Common myeloid progenitor, CD34-positive (primary cell): ENCODE data around the gene MSLN.

Source experiments
- CTCF ChIA-PET: fragments of 350-600 bp; sonication (Branson Sonifier 250); formaldehyde crosslinking; loops from one replicate; lab custom pipeline; 2021; ENCODE audit warnings: antibody characterized with exemption; lab: Charles Lee
- POLR2A ChIA-PET: fragments of 350-600 bp; sonication (Branson Sonifier 250); formaldehyde crosslinking; loops from one replicate; lab custom pipeline; 2021; ENCODE audit warnings: antibody characterized with exemption; lab: Charles Lee
- DNase-seq, 3 donors: peaks; one replicate each; pipeline versions ENCODE4 v3.0.0 to v3.0.0-alpha.2; 2013
- H3K27ac ChIP-seq, 2 experiments: 1 replicate in 1 of 2; 2 replicates in 1 of 2; pipeline ENCODE4 v1.7.0; 2013; ENCODE audit warnings: inconsistent platforms in 2 of 2, low read length in 2 of 2, mild to moderate bottlenecking in 2 of 2, low read depth in 1 of 2, moderate library complexity in 1 of 2; ENCODE audit not compliant: severe bottlenecking in 2 of 2, insufficient read depth in 1 of 2, poor library complexity in 1 of 2
- H3K27me3 ChIP-seq, 5 experiments: replicated peaks in 2 of 5; 1 replicate in 3 of 5; 2 replicates in 2 of 5; pipeline versions ENCODE4 v1.6.1 to v1.7.0; 2013; ENCODE audit warnings: low read length in 4 of 5, mild to moderate bottlenecking in 2 of 5, moderate library complexity in 2 of 5, inconsistent platforms in 1 of 5; ENCODE audit not compliant: insufficient read depth in 5 of 5, control insufficient read depth in 4 of 5
- H3K36me3 ChIP-seq, 4 experiments: 1 replicate in 2 of 4; 2 replicates in 2 of 4; pipeline versions ENCODE4 v1.6.1 to v1.7.0; 2013; ENCODE audit warnings: low read length in 3 of 4, control low read depth in 1 of 4, mild to moderate bottlenecking in 1 of 4; ENCODE audit not compliant: control insufficient read depth in 4 of 4, insufficient read depth in 4 of 4
- H3K4me1 ChIP-seq, 4 experiments: 1 replicate in 3 of 4; 2 replicates in 1 of 4; pipeline versions ENCODE4 v1.6.1 to v1.7.1; 2013; ENCODE audit warnings: low read length in 3 of 4, mild to moderate bottlenecking in 3 of 4, control low read depth in 1 of 4, inconsistent platforms in 1 of 4, moderate library complexity in 1 of 4; ENCODE audit not compliant: control insufficient read depth in 4 of 4, insufficient read depth in 4 of 4; ENCODE audit errors: control extremely low read depth in 1 of 4
- H3K4me3 ChIP-seq, 7 experiments: 1 replicate in 4 of 7; 2 replicates in 3 of 7; pipeline versions ENCODE4 v1.5.1 to v1.7.0; 2013; ENCODE audit warnings: mild to moderate bottlenecking in 7 of 7, low read length in 6 of 7, moderate library complexity in 6 of 7, inconsistent platforms in 2 of 7, low read depth in 2 of 7, control low read depth in 1 of 7; ENCODE audit not compliant: insufficient read depth in 4 of 7, control insufficient read depth in 1 of 7; ENCODE audit errors: extremely low read depth in 1 of 7
- H3K9me3 ChIP-seq, 5 experiments: 1 replicate in 4 of 5; 2 replicates in 1 of 5; pipeline versions ENCODE4 v1.6.1 to v1.7.1; 2013; ENCODE audit warnings: low read length in 4 of 5, mild to moderate bottlenecking in 2 of 5, inconsistent platforms in 1 of 5, low read depth in 1 of 5, moderate library complexity in 1 of 5; ENCODE audit not compliant: control insufficient read depth in 4 of 5, insufficient read depth in 2 of 5; ENCODE audit errors: control extremely low read depth in 1 of 5
- WGBS: methylation state at CpG from one replicate; pipeline ENCODE4 v1.1.5; 2013; ENCODE audit not compliant: insufficient coverage; 5-methylcytosine and 5-hydroxymethylcytosine counted together

MSLN gene

GRCh38 chr16:727291-727977 is 33.1 kb upstream of the MSLN start:
- H3K4me1 ChIP-seq = peaks cover 0 to 24% (median 17%) of the 10 kb centered on the region in 4 experiments
- peak overlapping the region in 1 of 2 experiments; percentile 43 for H3K27ac ChIP-seq
- peaks cover 0 to 10% (median 0%) of the 10 kb centered on the region in 5 experiments for H3K27me3 ChIP-seq
- no peaks in the 10 kb centered on the region for H3K9me3 ChIP-seq
- peaks cover 0 to 30% (median 18%) of the 10 kb centered on the region in 4 experiments for H3K36me3 ChIP-seq
- POLR2A ChIA-PET = interaction anchor here (1.6 kb wide), 1 partner anchor 13 kb away, joined by 4 read pairs; the partner anchor contains the start of gene CIAO3
- H3K4me3 ChIP-seq = peak overlapping the region; percentile 28 to 83 (median 68)
- WGBS = under 1% methylated on average over 51 of the region's 61 CpGs
- peak in 1 of 3 donors; percentile 58 for DNase-seq
- CTCF ChIA-PET = interaction anchor here (2.1 to 3.5 kb wide), 2 partner anchors 9 to 17 kb away, joined by 5 to 14 read pairs; no protein-coding TSS in a partner anchor

DNA sequence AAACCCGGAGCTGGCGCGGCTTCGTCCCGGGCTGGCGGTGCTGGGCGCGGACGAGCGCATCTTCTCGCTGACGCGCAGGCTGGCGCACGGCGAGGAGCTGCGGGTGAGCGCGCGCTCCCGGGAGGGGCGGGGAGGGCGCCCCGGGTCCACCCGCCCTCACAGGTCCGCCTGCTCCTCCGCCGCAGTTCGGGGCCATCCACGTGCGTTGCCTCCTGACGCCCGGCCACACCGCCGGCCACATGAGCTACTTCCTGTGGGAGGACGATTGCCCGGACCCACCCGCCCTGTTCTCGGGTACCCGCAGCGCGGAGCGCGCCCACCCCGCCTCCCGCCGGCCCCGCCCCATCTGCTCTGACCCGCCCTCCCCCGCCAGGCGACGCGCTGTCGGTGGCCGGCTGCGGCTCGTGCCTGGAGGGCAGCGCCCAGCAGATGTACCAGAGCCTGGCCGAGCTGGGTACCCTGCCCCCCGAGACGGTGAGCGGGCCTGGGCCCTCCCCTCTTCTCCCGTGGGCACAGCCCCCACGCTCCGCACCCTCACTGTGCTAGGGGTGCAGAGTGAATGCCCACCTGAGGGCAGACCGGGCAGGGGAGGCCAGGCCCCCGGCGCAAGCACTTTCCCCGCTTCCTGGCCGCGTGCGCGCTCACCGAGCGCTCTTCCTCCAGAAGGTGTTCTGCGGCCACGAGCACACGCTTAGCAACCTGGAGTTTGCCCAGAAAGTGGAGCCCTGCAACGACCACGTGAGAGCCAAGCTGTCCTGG is 32.2 kb upstream of the MSLN start:
- H3K4me3 ChIP-seq = peak overlapping the region in 6 of 7 experiments; percentile 25 to 83 (median 48)
- POLR2A ChIA-PET = interaction anchor here (1.1 kb wide), 1 partner anchor 9 kb away, joined by 3 read pairs; no protein-coding TSS in a partner anchor

GRCh38 chr16:728890-729744 is 31.4 kb upstream of the MSLN start:
- no peak overlapping the region for H3K27ac ChIP-seq
- peaks cover 0 to 24% (median 17%) of the 10 kb centered on the region in 4 experiments for H3K4me1 ChIP-seq
- POLR2A ChIA-PET = interaction anchor here (0.7 to 1.1 kb wide), 2 partner anchors 8 to 15 kb away, joined by 3 read pairs; no protein-coding TSS in a partner anchor
- DNase-seq = peak in 1 of 3 donors; percentile 34
- H3K36me3 ChIP-seq = peaks cover 3 to 46% (median 31%) of the 10 kb centered on the region in 4 experiments
- peaks cover 0 to 10% (median 0%) of the 10 kb centered on the region in 5 experiments for H3K27me3 ChIP-seq
- peak overlapping the region in 3 of 7 experiments; percentile 66 to 83 (median 76) for H3K4me3 ChIP-seq
- CTCF ChIA-PET = interaction anchor here (1.1 to 3.5 kb wide), 3 partner anchors 15 to 56 kb away, joined by 5 to 14 read pairs (median 11); no protein-coding TSS in a partner anchor
- WGBS = 83% methylated on average over 51 of the region's 55 CpGs
- no peaks in the 10 kb centered on the region for H3K9me3 ChIP-seq

More for the DNA sequence above, 32.2 kb upstream of the MSLN start:
- WGBS = under 1% methylated on average over 58 of the region's 80 CpGs
- DNase-seq = peak in 2 of 3 donors; percentile 56 to 68
- H3K36me3 ChIP-seq = peaks cover 3 to 38% (median 23%) of the 10 kb centered on the region in 4 experiments
- no peaks in the 10 kb centered on the region for H3K9me3 ChIP-seq
- H3K27me3 ChIP-seq = peaks cover 0 to 10% (median 0%) of the 10 kb centered on the region in 5 experiments
- H3K4me1 ChIP-seq = peaks cover 0 to 24% (median 17%) of the 10 kb centered on the region in 4 experiments
- CTCF ChIA-PET = interaction anchor here (3.5 kb wide), 1 partner anchor 16 kb away, joined by 14 read pairs; no protein-coding TSS in a partner anchor
- H3K27ac ChIP-seq = no peak overlapping the region

DNA sequence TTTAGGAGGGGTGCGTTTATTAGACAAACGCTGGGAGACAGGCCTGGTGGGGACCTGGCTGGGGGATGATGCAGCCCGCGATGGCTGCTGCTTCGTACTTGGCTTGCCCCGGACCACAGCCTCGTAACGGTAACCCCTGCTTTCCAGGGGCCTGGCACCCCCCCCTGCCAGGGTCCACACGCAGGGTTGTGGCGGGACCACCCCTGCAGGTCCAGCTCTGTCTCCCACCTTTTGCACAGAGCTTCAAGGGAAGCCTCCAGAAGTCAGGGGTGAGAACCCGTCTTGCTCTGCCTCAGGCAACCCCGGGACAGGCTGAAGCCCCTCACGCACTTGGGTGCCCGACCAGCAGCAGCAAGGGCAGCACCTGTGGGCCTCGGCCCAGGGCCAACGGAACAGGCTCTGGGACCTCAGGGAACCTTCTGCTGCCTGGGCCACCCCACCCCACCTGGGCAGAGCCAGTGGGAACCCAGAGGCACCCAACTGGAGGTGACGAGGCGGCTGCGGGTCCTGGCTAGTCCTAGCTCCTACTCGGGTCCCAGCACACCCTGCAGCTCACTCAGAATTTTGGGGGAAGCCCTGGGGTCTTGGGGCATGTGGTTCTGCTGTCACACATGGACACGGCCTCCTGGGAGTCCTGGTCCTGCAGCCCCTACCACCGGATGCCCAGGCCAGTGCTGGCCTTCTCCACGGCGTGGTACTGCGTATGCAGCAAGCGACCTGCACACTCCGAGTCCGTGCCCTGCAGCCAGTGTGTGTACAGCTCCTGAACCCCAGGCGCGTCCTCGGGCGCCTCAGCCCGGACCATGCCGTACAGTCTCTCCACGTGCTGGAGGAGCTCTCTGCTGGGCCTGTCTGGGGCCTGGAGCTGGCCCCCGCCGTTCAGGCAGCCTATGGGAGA is 30.5 kb upstream of the MSLN start:
- POLR2A ChIA-PET = interaction anchor here (0.7 kb wide), 1 partner anchor 14 kb away, joined by 3 read pairs; no protein-coding TSS in a partner anchor
- CTCF ChIA-PET = interaction anchor here (0.8 to 3.5 kb wide), 4 partner anchors 9 to 55 kb away, joined by 3 to 14 read pairs (median 8); partner anchors contain the start of gene ANTKMT
- Histone ChIP-seq H3K27me3 (peaks cover 0 to 10% (median 0%) of the 10 kb centered on the region in 5 experiments), H3K4me3 (no peak overlapping the region), H3K9me3 (no peaks in the 10 kb centered on the region), H3K27ac (no peak overlapping the region), H3K4me1 (peaks cover 0 to 24% (median 17%) of the 10 kb centered on the region in 4 experiments), H3K36me3 (peaks cover 3 to 55% (median 38%) of the 10 kb centered on the region in 4 experiments)
- WGBS = 94% methylated on average over 31 of the region's 37 CpGs
- no peak for DNase-seq

DNA sequence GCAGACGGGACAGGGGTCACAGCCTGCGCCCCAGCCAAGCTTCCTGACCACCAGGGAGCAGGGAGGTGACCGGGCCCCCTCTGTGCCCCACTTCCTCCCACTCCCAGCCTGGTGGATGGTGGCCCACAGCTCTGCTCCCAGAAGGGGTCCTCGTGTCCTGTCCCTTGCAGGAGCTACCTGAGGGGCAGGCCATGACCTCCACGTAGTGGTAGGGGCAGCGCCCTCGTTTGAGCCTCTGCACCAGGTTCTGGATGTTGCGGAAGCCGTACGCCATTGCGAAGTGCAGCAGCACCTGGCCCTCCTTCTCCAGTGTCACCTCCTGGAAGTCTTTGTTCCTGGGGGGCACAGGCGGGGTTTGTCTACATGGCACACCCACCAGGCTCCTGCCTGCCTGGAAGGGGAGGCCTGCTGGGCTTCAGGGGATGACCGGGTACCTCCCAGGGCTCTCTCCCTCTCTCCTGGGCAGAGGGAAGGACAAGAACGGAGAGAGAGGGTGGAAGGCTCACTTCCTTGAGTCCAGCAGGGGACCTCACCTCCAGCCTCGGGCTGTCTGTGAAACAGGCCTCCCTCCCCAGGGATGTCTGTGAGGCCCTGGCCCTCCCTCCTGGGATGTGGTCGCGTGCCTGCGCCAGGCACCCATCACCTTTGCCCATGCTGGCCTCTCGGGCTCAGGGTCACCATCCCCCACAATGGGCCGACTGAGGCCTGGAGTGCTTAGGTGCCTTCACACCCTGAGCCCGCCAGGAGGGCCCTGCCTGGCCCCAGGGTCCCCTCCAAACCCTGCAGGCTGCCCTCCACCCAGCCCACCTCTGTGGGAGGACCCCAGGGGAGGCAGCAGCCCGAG is 29.6 kb upstream of the MSLN start:
- ChIA-PET CTCF (interaction anchor here (0.8 to 3.5 kb wide), 5 partner anchors 10 to 54 kb away, joined by 3 to 14 read pairs (median 5); partner anchors contain the start of gene ANTKMT), POLR2A (no interaction called here)
- DNase-seq = no peak
- 97% methylated on average over 19 of the region's 22 CpGs for WGBS
- H3K36me3 ChIP-seq = peaks cover 3 to 63% (median 45%) of the 10 kb centered on the region in 4 experiments
- H3K27ac ChIP-seq = no peak overlapping the region
- no peak overlapping the region for H3K4me3 ChIP-seq
- H3K9me3 ChIP-seq = no peaks in the 10 kb centered on the region
- peaks cover 0 to 7% (median 0%) of the 10 kb centered on the region in 5 experiments for H3K27me3 ChIP-seq
- peaks cover 0 to 24% (median 17%) of the 10 kb centered on the region in 4 experiments for H3K4me1 ChIP-seq
